ENCODE results near the gene TMEM37.

The TMEM37 gene

GRCh38 chr2:119419065-119419464 lies 12.6 kb upstream of the TMEM37 start:
- DNase-seq (ENCODE audit: low spot score) = no peak

- DNase-seq (ENCODE audit: low spot score) = no peak
Observed at GRCh38 chr2:119419803-119420508, 11.7 kb upstream of the TMEM37 start.

DNA sequence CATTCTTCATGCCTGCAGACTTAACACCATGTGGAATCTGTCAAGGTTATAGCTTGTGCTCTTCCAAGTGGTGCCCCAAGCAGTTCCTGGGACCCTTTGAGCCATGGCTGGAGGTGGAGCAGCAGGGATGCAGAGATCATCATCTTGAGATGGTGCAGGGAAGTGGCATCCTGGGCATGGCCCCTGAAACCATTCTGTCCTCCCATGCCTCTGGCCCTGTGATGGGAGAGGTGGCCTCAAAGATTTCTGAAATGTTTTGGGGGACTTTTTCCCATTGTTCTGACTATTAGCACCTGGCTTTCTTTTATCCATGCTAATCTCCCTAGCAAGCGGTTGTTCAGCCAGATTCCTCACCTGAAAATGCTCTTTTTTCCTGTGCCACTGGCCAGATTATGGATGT lies 10.3 kb upstream of the TMEM37 start:
- DNase-seq (ENCODE audit: low spot score) = no peak

- DNase-seq (ENCODE audit: low spot score) = no peak
Observed at GRCh38 chr2:119421741-119422140, 9.9 kb upstream of the TMEM37 start.

- no peak for DNase-seq (ENCODE audit: low spot score)
Observed at GRCh38 chr2:119422360-119423107, 9.1 kb upstream of the TMEM37 start.

GRCh38 chr2:119423108-119423444 lies 8.6 kb upstream of the TMEM37 start:
- DNase-seq (ENCODE audit: low spot score) = no peak

GRCh38 chr2:119423811-119424210 lies 7.8 kb upstream of the TMEM37 start:
- DNase-seq (ENCODE audit: low spot score) = no peak

GRCh38 chr2:119424284-119425118 lies 7.2 kb upstream of the TMEM37 start:
- no peak for DNase-seq (ENCODE audit: low spot score)

- no peak for DNase-seq (ENCODE audit: low spot score)
Observed at GRCh38 chr2:119425119-119425405, 6.6 kb upstream of the TMEM37 start.

GRCh38 chr2:119425620-119426395 lies 5.8 kb upstream of the TMEM37 start:
- DNase-seq (ENCODE audit: low spot score) = no peak

- DNase-seq (ENCODE audit: low spot score) = no peak
Observed at GRCh38 chr2:119426396-119426675, 5.3 kb upstream of the TMEM37 start.

DNA sequence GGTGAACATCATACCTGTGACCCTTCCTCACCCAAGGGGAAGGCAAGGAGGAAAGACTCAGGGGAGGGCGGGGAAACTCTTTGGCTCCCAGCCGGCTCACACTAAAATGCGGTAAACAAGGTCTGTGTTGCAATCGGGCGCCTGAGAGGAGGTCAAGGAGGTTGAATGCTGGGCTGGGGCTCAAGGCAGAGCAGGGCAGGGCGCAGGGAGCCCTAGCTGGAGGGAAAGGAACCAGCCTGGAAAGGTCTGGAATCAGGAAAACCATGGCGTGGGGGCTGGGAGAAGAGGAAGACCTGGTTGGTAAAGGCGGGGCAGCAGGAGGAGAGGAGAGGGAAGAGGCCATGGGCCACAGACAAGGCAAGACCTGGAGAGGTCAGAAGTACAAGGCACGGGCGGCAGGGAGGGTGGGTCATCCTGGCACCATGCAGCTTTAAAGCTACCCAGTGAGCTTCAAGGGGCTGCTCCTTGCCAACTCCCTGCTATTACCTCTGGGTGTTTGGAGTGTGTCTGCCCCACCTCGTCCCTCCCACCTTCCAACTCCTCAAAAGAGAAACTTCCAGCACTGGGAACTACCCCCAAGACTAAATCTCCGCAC lies 4.8 kb upstream of the TMEM37 start:
- no peak for DNase-seq (ENCODE audit: low spot score)

DNA sequence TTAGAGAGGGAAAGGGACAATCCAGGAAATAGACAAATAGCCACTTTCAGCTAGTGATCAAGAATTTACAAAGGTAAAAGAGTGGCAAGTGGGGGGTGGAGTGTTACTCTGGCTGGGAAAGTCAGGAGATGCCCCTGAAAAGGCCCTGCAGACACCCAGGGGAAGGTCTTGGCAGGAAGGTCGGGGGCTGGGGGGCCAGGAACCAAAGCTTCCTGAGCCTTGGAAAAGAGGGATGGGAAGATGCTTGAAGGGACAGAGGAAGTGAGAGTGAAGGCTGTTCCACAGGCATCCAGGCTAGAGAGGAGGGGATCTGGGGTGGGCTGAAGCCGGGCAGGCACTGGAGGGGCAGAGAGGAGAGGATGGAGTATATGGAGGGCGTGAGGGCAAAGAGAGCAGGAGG lies 3.9 kb upstream of the TMEM37 start:
- DNase-seq (ENCODE audit: low spot score) = no peak

DNA sequence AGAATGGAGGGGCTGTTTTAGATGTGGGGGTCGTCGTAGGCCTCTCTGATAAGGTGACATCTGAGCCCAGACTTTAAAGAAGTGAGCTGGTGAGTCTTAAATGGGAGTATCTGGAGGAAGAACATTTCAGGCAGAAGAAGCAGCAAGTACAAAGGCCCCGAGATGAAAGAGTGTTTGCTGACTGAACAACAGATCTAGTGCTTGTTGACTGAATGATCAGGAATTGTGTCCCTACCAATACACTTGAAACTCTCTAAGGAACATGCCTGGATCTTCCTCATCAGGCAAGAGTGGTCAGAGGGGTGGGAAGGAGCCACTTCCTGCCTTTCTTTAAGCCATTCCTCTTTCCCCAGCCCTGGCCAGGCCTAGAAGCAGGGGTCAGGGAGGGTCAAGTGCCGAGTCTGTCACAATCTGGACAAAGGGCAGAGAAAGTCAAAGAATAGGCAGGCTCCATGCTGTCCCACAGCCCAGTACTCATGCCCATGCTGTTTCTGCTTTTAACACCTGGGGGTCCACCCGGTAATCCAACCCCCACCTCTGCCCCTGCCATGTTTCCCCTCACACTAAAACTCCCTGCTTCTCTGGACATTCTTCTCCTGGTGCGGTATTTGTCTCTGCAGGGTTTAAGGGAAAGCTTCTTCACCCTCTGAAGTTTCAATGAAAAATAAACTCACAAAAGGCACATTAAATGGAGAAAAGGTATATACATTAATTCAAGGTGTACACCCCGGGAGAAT lies 3.0 kb upstream of the TMEM37 start:
- no peak for DNase-seq (ENCODE audit: low spot score)

- DNase-seq (ENCODE audit: low spot score) = no peak
Observed at GRCh38 chr2:119429225-119429981, 2.3 kb upstream of the TMEM37 start.

DNA sequence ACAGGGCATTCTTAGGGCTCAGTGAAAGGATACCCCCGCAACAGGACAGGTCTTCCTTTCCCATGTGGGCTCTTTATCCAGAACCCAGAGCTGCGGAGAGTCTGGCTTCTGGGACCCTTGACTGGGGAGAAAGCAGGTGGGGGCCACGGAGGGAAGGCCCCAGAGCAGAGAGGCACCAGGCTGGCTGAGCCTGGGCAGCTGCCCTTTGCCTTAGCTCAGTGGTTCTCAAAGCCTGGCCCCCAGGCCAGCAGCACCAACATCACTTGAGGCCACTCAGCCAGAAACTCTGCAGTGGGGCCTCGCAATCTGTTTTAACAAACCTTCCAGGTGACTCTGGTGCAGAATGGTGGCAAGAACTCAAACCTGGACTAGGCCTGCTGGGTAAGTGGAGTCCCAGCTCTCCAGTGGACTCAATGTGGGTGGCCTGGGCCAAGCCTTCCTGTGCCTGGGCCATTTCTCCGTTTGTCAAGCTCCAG lies 1.6 kb upstream of the TMEM37 start:
- DNase-seq (ENCODE audit: low spot score) = no peak

GRCh38 chr2:119431976-119432850 lies 559 bp downstream of the TMEM37 start:
- DNase-seq (ENCODE audit: low spot score) = no peak

DNA sequence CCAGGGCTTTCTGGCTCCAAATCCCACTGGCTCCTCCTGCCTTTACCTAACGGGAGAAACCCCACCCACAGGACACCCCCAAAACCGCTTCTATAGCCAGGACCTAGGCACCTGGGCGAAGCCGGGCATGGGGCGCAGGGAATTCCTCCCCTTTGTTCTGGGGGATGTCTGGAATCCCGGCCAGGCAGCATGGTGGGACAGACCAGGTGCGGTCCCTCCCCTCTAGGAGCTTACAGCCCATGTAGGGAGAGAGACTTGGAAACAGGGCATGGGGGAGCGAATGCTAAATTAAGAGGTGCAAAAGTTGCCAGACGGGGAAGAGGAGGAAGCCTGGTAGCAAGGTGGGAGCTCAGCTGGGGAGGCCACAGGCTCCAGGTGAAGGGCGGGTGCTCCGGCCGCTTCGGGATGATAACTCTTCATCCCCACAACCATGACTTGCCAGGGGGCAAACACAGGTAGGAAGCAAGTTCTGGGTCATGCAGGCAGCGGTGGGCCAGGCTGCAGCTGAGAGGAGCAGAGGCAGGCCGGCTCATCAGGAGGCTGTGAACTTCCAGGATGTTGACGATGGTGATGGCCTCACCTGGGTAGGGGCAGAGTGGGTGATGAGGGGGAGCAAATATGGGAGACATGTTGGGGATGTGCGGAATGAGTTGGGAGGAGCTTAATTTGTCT lies 1.3 kb downstream of the TMEM37 start:
- no peak for DNase-seq (ENCODE audit: low spot score)
